MM.1S (cell line): ENCODE measurements around the gene HYAL1.

Experiments
- CTCF ChIP-seq: fragments of 300-600 bp; sonication (generic); IDR thresholded peaks from 2 replicates; pipeline ENCODE4 v1.5.1; 2016; ENCODE audit warnings: antibody characterized with exemption, low read length, mixed read lengths
- EZH2 ChIP-seq: fragments of 300-600 bp; sonication (generic); optimal IDR thresholded peaks from 2 replicates; pipeline ENCODE3; 2017; ENCODE audit warnings: low read depth, mild to moderate bottlenecking, antibody characterized with exemption, low read length, mixed read lengths
- EZH2phosphoT487 ChIP-seq: fragments of 300-600 bp; sonication (generic); IDR thresholded peaks from 2 replicates; pipeline ENCODE4 v1.6.1; 2018; ENCODE audit warnings: antibody characterized with exemption, low read length

DNA sequence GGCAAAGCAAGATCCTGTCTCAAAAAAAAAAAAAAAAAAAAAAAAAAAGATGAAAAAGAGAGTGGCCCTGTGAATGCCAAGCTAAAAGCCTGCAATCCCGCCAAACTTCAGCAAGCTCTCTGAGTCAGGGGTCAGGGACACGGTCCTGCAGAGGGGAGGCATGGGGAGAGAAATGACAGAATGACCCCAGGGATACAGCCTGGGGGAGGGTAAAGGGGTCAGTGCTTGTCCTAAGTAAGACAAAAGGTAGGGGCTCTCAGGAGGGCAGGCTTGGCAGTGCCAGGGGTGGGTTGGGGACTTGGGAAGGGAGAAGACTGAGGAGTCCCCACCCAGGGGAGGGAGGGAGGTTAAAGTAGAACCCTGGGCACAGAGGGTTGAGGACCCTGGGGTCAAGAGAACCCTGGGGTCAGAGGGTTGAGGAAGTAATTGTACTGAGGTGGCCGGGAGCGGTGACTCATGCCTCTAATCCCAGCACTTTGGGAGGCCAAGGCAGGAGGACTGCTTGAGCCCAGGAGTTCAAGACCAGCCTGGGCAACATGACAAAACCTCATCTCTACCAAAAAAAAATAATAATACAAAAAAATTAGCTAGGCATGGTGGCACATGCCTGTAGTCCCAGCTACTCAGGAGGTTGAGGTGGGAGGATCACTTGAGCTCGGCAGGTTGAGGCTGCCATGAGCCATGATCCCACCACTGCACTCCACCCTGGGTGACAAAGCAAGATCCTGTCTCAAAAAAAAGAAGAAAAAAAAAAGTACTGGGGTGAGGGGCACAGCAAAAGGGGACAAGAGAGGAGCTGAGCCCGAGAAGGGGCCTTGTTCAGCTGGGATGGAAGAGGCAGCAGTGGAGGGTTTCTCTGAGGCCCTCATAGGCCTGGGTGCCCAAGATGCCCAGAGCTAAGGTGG is 39.6 kb downstream of the HYAL1 start:
- TF ChIP-seq EZH2 = no peak
- no peak for TF ChIP-seq CTCF
- no peak for TF ChIP-seq EZH2phosphoT487
